Activated CD8-positive, alpha-beta memory T cell treated with anti-CD3 and anti-CD28 coated beads, Interleukin-2, amount 50 U/mL, for 1 hour (primary cell): ENCODE results near the gene ZNF366.

Experiments used
- DNase-seq: peaks from one replicate; pipeline ENCODE4 v3.0.0-alpha.2; 2020; ENCODE audit errors: extremely low read depth

The ZNF366 gene

GRCh38 chr5:72522607-72523006 lies 15.4 kb upstream of the ZNF366 start:
- DNase-seq, result no peak

GRCh38 chr5:72519111-72519510 lies 11.9 kb upstream of the ZNF366 start:
- DNase-seq, result no peak

- DNase-seq, result no peak
Observed at GRCh38 chr5:72518001-72518683, 10.9 kb upstream of the ZNF366 start.

DNA sequence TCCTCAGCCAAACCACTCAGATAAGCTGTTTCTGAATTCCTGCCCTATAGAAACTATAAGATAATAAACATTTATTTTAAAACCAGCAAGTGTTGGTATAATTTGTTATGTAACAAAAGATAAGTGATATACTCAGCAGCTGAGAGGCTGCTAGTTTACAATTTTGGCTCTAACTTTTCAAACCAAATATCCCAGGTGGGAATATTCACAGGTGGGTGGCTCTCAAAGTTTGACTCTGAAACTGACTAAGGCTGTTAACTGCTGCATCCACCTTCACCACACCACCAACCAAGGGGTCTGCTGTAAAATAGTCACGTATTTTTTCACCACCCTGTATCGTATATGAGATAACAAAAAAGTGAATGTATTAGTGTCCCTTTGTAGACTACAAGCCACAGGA lies 9.7 kb upstream of the ZNF366 start:
- no peak for DNase-seq

DNA sequence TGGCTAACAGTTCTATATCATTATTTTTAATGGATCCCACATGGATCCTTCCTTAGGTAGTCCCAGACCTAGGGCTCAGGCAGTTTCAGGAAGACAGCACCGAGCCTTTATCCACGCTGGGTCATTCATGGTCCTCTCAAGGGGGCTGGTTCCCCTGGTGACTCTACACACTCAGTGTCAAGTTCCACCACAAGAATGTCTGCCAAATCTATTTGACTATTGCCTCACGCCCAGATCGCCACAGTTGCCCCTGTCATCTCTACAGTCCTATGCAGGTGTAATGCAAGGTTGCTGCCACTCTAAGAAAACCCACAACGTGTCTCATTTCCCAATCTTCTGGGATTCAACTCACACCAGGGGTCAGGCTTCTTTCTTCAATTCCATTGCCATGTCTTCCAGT lies 8.0 kb upstream of the ZNF366 start:
- DNase-seq, result no peak

- DNase-seq, result no peak
Observed at GRCh38 chr5:72512593-72512860, 5.3 kb upstream of the ZNF366 start.

DNA sequence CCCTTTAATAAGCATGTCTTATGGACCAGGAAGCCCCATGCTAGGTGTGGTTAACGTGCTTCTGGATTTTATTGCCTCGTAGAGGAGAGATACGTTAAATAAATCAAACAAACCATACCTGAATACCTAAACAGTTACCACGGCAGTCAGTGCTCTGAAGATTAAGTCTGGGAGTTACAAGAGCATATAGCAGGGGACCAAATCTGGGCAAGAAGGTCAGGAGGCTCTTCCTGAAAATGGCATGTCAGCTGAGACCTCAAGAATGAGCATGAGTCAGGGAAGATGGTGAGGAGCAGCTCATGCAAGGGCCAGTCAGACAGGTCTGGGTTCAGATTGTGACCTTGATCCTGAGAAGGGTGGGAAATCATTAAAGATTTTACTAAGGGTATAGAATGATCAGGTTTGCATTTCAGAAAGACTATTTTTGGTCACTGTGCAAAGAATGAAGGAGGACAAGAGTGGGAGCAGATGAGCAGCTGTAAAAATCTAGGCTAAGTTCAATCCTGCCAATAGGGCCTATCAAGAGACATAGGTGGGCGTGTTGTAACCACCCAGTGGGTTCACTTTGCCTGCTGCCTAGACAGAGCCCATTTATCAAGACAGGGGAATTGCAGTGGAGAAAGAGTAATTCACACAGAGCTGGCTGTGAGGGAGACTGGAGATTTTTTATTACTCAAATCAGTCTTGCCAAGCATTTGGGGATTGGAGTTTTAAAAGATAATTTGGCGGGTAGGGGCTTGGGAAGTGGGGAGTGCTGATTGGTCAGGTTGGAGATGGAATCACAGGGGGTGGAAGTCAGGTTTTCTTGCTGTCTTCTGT lies 4.8 kb upstream of the ZNF366 start:
- DNase-seq, result no peak

- no peak for DNase-seq
Observed at GRCh38 chr5:72511366-72511765, 4.2 kb upstream of the ZNF366 start.

GRCh38 chr5:72510610-72511181 lies 3.5 kb upstream of the ZNF366 start:
- no peak for DNase-seq

GRCh38 chr5:72509401-72509800 lies 2.2 kb upstream of the ZNF366 start:
- no peak for DNase-seq

DNA sequence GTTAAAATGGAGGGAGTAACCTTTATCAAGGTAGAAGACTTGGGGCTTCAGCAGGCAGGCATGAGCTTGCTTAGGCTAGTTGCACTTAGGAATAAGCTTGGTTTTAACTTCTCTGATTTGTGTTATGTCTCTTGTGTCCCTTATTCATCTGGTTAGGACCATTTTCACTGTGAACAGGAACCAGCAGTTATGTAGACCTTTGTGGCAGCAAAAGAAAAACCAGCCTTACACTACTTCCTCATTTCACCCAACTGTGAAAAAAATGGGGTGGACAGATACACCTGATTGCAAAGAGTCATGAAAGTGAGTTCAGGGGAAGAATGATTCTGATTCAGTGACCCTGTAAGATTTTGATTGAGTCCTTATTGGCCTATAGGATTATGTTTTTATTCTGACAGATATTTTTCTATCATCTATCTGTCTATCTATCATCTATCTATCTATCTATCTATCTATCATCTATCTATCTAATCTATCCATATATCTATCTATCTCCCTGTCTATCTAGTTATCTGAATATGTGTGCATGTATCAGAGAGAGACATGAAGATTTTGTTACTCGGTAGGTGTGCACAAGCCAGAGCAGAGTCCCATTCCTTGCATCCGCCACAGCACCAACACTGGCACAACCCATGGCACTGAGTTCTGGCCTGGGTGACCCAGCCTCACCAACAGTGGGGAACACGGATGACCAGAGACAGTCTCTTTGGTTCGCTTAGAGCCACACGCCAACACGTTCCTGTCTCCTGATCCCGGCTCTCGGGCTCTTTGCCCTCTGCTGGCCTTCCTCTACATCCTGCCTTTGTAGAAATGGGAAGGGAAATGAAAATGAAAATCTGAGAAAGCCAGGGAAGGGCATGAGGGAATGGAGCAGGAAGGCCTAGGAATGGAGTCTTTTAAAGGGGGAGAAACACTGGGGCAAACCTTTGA lies 1.3 kb upstream of the ZNF366 start:
- no peak for DNase-seq

- no peak for DNase-seq
Observed at GRCh38 chr5:72507907-72508238, 663 bp upstream of the ZNF366 start.

DNA sequence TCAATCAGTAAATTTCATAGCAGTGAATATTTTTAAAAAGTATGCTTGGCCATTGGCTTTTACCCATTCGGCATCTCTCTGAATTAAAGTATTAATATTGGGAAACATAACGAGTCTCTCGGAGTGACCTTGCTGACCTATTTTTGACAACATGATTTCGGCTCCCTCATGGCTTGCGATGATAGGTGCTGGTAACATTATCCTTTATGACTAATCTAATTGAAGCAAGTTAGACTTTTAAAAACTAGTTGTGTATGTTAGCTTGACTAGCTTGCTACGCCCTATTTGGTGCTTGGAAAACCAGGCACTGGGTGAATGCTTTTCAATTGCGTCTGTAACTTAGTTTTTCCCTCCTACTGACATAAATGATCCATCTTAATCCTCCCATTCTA lies 1.1 kb downstream of the ZNF366 start:
- DNase-seq, result no peak

DNA sequence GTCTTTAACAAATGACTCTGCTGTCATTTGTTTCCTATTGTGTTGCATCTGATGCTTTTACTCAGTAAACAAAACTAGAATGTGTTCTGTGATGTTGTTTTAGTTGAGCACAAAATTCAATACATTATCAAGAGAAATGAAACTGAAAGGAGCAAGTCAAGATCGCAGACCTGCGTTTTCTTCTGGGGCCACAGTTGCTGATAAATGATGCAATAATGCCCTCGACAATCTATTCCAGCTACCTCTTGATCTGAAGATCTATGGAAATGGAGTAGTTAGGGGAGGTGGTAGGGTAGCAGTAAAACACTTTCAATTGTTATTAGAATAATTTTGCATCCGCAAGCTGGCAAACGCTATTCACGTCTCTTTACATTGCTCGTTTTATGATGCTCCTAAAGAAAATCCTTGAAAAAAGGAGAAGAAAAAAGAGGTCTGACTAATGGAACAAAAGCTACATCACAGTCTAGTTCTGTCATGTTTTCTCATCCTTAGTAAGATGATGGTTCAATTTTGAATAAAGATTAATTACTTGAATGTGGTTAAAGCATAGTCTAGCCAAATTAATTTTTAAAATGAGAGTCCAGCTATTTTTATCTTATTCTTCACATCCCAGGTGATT lies 1.6 kb downstream of the ZNF366 start:
- no peak for DNase-seq

DNA sequence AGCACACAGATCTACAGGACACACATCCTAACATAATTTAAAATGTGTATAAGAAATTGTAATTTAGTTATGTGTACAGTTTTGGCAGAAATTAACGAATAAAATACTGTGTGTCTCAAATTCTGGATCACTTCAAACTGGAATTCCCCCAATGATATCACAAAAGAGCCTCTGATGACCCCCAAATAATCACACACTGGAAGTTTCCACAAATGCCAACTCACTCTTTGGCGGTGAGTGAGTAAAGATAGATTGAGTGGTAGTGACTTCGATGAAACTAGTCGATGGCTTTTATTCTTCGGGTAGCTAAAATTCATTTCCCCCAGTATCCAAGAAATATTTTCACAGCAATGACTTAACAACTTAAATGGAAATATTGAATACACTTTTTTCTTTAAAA lies 2.2 kb downstream of the ZNF366 start:
- DNase-seq, result no peak

- DNase-seq, result no peak
Observed at GRCh38 chr5:72503888-72504491, 3.2 kb downstream of the ZNF366 start.

GRCh38 chr5:72501488-72501887 lies 5.7 kb downstream of the ZNF366 start:
- no peak for DNase-seq

- DNase-seq, result no peak
Observed at GRCh38 chr5:72499730-72500129, 7.5 kb downstream of the ZNF366 start.

DNA sequence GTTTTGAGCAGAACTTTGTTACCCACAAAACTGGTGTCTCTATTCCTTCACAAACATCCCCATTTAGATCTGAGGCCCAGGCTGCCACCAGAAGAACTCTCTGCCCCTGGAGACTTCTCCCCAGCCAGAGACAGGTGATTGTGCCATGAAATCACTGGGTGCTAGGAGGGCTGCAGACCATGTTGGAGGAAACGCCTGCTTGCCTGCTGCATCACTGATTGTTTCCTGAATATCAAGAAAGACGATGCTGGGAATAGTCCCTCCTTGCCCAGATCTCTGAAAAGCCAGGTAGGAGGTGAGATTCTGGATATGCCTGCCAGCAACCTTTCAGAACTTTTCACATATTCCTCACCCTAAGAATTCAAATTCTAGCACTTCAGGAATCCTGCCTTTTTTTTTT lies 8.1 kb downstream of the ZNF366 start:
- no peak for DNase-seq

DNA sequence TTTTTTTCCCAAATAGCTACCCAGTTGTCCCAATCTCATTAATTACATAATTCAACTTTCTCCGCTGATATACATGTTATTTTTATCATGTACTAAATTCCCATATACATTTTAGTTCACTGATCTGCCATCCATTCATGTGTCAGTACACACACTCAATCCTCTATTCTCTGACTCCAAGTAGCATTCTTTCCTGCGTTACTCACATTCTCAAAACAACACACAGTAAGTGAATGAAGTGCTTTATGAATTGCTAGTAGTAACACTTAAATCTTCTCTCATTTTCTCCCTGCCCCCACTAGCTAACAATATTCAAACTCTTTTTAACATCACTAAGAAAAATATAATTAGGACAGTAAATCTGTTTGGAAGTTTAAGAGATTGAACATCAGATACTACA lies 8.9 kb downstream of the ZNF366 start:
- DNase-seq, result no peak

- no peak for DNase-seq
Observed at GRCh38 chr5:72497823-72498222, 9.4 kb downstream of the ZNF366 start.

DNA sequence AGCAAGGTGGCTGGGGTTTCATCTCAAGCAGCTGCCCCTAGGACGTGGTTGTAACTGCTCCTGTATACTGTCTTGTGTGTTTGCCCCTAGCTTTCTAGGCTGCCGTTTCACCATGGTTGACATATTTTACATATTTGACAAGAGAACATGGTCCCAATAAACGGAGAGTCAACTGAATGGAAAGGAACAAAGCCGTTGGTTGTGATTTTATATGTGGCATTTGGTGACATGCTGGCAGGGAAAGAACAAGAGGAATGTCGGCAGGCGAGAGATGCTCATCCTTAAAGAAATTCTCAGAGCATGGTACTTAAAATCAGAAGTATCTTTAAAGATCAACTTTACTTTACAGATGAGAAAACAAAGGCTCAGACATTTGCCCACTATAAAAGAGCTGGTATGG lies 11.8 kb downstream of the ZNF366 start:
- DNase-seq, result no peak
